Activated B cell treated with CpG ODN at 0.5 μM for 24 hours (primary cell): ENCODE results near the gene C14orf132. TPM values are rescaled to one million over a fixed set of nuclear protein-coding genes. Genes with fewer than 3 reads are reported as not detected.
A peak's percentile ranks its signal among the peaks of the same experiment; 100 is the strongest.

Source experiments
- ATAC-seq: fragments of 200-7000 bp; cut with Tn5 transposase; one replicate; pipeline ENCODE4 v1.10.0; 2021; ENCODE audit warnings: low read depth, mild to moderate bottlenecking, moderate library complexity
- CTCF ChIA-PET: fragments of 350-600 bp; sonication (Branson Sonifier 250); formaldehyde crosslinking; loops from one replicate; lab custom pipeline; 2021; ENCODE audit warnings: antibody characterized with exemption; lab: Charles Lee
- POLR2A ChIA-PET: fragments of 350-600 bp; sonication (Branson Sonifier 250); formaldehyde crosslinking; loops from one replicate; lab custom pipeline; 2021; ENCODE audit warnings: antibody characterized with exemption; lab: Charles Lee
- DNase-seq: peaks from one replicate; pipeline ENCODE4 v3.0.0; 2022
- H3K27ac Mint-ChIP-seq: one replicate; pipeline ENCODE4 v1.8.0; 2020; ENCODE audit warnings: mixed read lengths
- H3K27me3 Mint-ChIP-seq: one replicate; pipeline ENCODE4 v1.8.0; 2021; ENCODE audit warnings: mixed read lengths
- H3K36me3 Mint-ChIP-seq: one replicate; pipeline ENCODE4 v1.8.0; 2021; ENCODE audit warnings: low read depth, mixed read lengths
- H3K4me1 Mint-ChIP-seq: one replicate; pipeline ENCODE4 v1.8.0; 2021; ENCODE audit warnings: mixed read lengths
- H3K4me3 Mint-ChIP-seq: one replicate; pipeline ENCODE4 v1.8.0; 2020; ENCODE audit warnings: mild to moderate bottlenecking, mixed read lengths
- H3K9me3 Mint-ChIP-seq: one replicate; pipeline ENCODE4 v1.8.0; 2020; ENCODE audit warnings: mixed read lengths
- CTCF ChIP-seq: fragments of 200-600 bp; IDR thresholded peaks from one replicate; pipeline ENCODE4 v1.8.0; 2022; ENCODE audit warnings: antibody characterized with exemption, mild to moderate bottlenecking
- intact Hi-C: fragments of 100-400 bp; cut with micrococcal nuclease; formaldehyde crosslinking; loops from one replicate; pipeline ENCODE4 v1.15.1; 2024
- total RNA-seq: library from RNA; stranded (reverse); gene quantifications from 2 replicates; pipeline ENCODE4 v1.2.3, GENCODE V29; 2022

C14orf132 gene
- total RNA-seq, 1 donor from 2014 or later: 0.16 TPM

DNA sequence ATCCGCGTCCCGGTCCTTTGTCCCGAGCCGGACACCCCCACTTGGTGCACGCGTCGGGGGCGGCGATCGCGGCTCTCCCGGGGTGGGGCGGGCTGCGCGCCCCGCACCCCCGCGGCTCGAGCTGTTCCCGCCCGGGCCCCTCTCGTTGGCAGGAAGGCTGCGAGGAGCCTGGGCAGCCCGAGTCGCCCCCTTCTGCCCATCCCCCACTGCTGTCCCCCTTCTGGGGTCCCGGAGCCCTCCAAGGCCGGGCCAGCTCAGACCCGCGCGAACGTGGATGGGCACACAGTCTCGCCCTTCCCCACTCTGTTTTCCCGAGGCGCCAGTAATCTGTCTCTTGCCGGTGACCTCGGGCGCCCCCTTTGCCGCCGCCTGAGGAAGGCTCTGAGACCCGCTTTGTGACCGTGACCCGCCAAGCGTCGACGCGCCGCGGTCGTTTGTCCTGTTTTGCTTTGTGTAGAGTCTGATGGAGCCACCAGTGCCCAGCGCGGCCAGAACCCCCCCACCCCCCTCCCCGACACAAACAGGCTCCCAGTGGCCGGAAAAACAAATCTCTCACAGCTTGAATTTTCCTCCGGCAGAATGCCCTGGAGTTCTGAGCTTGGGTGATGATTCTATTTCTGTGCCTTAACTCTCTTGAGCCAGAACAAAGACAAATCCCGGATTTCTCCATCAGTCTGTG lies 610 bp downstream of the C14orf132 start:
- Mint-ChIP-seq H3K4me1 (peaks cover 18% of the 10 kb centered on the region), H3K27ac (no peak overlapping the region), H3K4me3 (peak overlapping the region; percentile 77), H3K9me3 (no peaks in the 10 kb centered on the region), H3K27me3 (peaks cover 59% of the 10 kb centered on the region), H3K36me3 (no peaks in the 10 kb centered on the region)
- peak; percentile 21 for ATAC-seq
- DNase-seq: no peak
- CTCF ChIA-PET: no interaction called here
- intact Hi-C loops: no loop called here
- TF ChIP-seq CTCF: no peak
- POLR2A ChIA-PET: no interaction called here

- Mint-ChIP-seq H3K4me3 (no peak overlapping the region), H3K4me1 (peaks cover 18% of the 10 kb centered on the region), H3K27me3 (peaks cover 64% of the 10 kb centered on the region), H3K27ac (no peak overlapping the region), H3K9me3 (no peaks in the 10 kb centered on the region), H3K36me3 (no peaks in the 10 kb centered on the region)
- ChIA-PET CTCF (no interaction called here), POLR2A (no interaction called here)
- no peak for DNase-seq
- intact Hi-C loops: no loop called here
- ATAC-seq: no peak
- no peak for TF ChIP-seq CTCF
Observed at GRCh38 chr14:96040828-96041371, 1.7 kb downstream of the C14orf132 start.

DNA sequence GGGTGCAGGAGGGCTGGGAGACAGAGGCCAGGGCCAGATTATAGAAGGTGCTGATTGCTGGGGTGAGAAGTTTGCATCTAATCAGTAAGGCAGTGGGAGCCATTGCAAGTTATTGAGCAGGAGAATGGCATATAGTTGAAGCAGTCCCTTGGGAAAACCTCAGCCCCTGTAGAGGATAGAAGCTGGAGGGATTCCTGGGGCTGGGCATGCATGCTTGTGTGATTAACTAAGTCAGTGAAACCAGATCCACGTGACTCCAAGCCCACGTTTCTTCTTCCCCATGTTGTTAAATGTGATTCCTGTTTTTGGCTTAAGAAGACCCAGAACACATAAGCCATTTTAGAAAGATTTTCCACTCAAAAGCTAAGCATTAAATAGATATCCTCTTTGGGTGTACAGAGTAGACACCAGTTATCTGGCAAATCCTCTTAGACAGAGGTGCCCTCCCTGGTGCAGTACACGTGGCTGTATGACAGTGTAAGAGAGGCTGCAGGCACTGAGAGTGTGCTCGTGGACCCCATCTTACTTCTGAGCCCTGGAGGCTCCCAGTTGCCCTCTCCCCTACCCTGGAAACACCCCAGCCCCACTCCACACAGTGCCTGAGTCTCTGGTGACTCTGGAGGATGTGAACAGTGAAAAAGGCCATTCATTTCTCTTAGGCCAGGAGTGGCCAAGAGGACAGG lies 3.2 kb downstream of the C14orf132 start:
- no peak overlapping the region for H3K4me3 Mint-ChIP-seq
- POLR2A ChIA-PET: no interaction called here
- H3K27ac Mint-ChIP-seq: no peak overlapping the region
- no peak for DNase-seq
- CTCF ChIA-PET: no interaction called here
- intact Hi-C loops: no loop called here
- H3K36me3 Mint-ChIP-seq: no peaks in the 10 kb centered on the region
- no peak for ATAC-seq
- H3K4me1 Mint-ChIP-seq: peaks cover 18% of the 10 kb centered on the region
- no peaks in the 10 kb centered on the region for H3K9me3 Mint-ChIP-seq
- peaks cover 64% of the 10 kb centered on the region for H3K27me3 Mint-ChIP-seq
- TF ChIP-seq CTCF: no peak

- no peak for TF ChIP-seq CTCF
- Mint-ChIP-seq H3K9me3 (no peaks in the 10 kb centered on the region), H3K27ac (no peak overlapping the region), H3K4me1 (no peaks in the 10 kb centered on the region), H3K27me3 (peaks cover 37% of the 10 kb centered on the region), H3K4me3 (no peak overlapping the region), H3K36me3 (no peaks in the 10 kb centered on the region)
- POLR2A ChIA-PET: no interaction called here
- CTCF ChIA-PET: no interaction called here
- DNase-seq: no peak
- no peak for ATAC-seq
- intact Hi-C loops: no loop called here
Observed at GRCh38 chr14:96046630-96047029, 7.5 kb downstream of the C14orf132 start.

GRCh38 chr14:96047101-96047500 lies 7.9 kb downstream of the C14orf132 start:
- POLR2A ChIA-PET: no interaction called here

More at GRCh38 chr14:96047101-96047500, 7.9 kb downstream of the C14orf132 start:
- no peaks in the 10 kb centered on the region for H3K9me3 Mint-ChIP-seq
- intact Hi-C loops: no loop called here
- no peaks in the 10 kb centered on the region for H3K4me1 Mint-ChIP-seq
- no peaks in the 10 kb centered on the region for H3K36me3 Mint-ChIP-seq
- no peak for ATAC-seq
- TF ChIP-seq CTCF: no peak
- CTCF ChIA-PET: no interaction called here
- H3K27ac Mint-ChIP-seq: no peak overlapping the region
- peaks cover 35% of the 10 kb centered on the region for H3K27me3 Mint-ChIP-seq
- DNase-seq: no peak
- H3K4me3 Mint-ChIP-seq: no peak overlapping the region
